Globus pallidus (tissue), 1 donor: ENCODE data around the gene ICOSLG.
"Not testable (repeated sequence)": the region's sequence is repeated elsewhere in the genome, so short reads cannot be mapped to it uniquely, and the experiment has no call there.

Source experiments
- DNase-seq: peaks from one replicate; pipeline ENCODE4 v3.0.0-alpha.2; 2015; ENCODE audit warnings: low spot score

ICOSLG gene

DNA sequence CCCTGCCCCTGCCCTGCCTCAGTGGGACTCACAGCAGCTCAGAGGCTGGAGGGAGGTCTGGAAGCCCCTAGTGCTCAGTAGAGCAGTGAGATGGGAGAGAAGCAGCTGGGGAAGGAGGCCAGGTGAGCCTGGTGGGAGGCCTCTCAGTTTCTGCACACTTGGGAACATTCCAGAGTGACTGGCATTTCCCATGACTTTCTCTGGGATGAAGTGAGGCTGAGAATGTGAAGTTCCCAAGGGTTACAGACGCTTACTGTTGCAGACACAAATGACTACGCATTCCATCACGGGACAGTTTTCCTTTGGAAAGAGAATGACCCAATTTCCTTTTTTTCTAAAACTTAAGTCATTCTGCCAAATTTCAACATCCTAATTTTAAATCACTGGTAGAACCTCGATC lies 59.2 kb downstream of the ICOSLG start:
- not testable (repeated sequence) for DNase-seq

DNA sequence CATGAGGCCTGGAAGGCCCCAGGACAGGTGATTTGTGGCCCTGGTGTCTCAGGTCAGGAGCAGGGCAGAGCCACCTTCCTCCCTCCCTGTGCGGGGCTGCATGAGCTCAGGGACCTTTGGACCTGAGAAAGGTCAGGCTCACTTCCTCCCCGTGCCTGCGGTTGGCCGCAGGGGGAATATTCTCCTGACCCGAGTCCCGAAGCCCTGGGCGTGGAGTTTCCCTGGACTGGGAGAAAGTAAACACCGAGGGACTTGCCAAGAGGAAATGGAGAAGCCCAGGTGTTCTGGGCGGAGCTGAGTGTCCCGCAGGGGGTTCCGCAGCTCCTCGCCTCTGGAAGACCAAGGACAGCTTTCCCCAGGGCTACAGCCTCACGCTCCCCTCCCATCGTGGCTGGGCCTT lies 64.6 kb downstream of the ICOSLG start:
- not testable (repeated sequence) for DNase-seq

DNA sequence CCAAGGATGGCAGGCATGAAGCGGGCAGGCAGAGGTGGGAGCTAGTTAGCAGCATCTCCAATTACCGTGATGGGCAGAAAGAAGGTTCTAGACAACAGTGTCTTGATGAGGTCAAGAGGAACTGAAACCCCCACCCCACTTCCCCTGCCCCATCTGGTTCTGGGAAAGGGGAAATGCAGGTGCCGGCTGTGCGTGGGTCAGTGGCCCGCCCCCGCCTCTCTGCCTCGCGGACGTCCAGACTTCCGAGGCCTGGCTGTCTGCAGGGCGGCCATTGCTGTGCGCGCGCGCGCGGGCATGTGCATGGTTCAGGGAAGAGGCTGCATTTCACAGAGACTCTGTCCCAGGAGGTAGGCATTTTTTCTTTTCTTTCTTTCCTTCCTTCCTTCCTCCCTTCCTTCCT lies 65.6 kb downstream of the ICOSLG start:
- not testable (repeated sequence) for DNase-seq
